ENCODE measurements around the gene RNF169.

The RNF169 gene

GRCh38 chr11:74723511-74723910, 25.1 kb upstream of the RNF169 start:
- Histone ChIP-seq H3K4me1 (ENCODE audit: control insufficient read depth in 1 of 2, insufficient read depth in 2 of 2, low read length in 2 of 2) (no peaks in the 10 kb centered on the region), H2BK120ac (ENCODE audit: insufficient read depth, low read length, poor library complexity) (no peak overlapping the region), H3K23ac (ENCODE audit: low read length) (no peak overlapping the region), H3K4me3 (ENCODE audit: low read depth, low read length) (no peak overlapping the region), H3K79me2 (ENCODE audit: control insufficient read depth, insufficient read depth, low read length, poor library complexity) (no peaks in the 10 kb centered on the region), H2BK12ac (ENCODE audit: low read length) (no peak overlapping the region), H2AFZ (ENCODE audit: insufficient read depth, low read length, poor library complexity) (no peak overlapping the region), H3K27me3 (ENCODE audit: insufficient read depth, low read length) (no peaks in the 10 kb centered on the region), H3K79me1 (ENCODE audit: low read length) (no peaks in the 10 kb centered on the region), H3K4ac (ENCODE audit: low read depth, low read length) (no peak overlapping the region), H4K12ac (ENCODE audit: low read depth, low read length) (no peak overlapping the region), H3K9me3 (ENCODE audit: insufficient read depth, low read depth, low read length) (no peaks in the 10 kb centered on the region), H3K27ac (ENCODE audit: low read depth, low read length) (no peak overlapping the region), H2BK5ac (ENCODE audit: low read depth, low read length, poor library complexity) (no peak overlapping the region), H4K8ac (ENCODE audit: low read depth, low read length) (no peak overlapping the region), H4K91ac (ENCODE audit: low read depth, low read length) (no peak overlapping the region), H3K9ac (ENCODE audit: low read length) (no peak overlapping the region), H3K14ac (ENCODE audit: low read length) (no peak overlapping the region), H3K18ac (ENCODE audit: low read length) (no peak overlapping the region), H3K4me2 (ENCODE audit: low read length) (no peak overlapping the region), H2AK5ac (ENCODE audit: low read length) (no peak overlapping the region), H3K36me3 (ENCODE audit: control insufficient read depth in 1 of 2, insufficient read depth in 2 of 2, low read length in 2 of 2) (no peaks in the 10 kb centered on the region)
- DNase-seq, result no peak
- no CpG with 5 or more reads among the region's 5 CpGs for WGBS (ENCODE audit: extremely low coverage, insufficient coverage, insufficient read length)

GRCh38 chr11:74725701-74726100, 22.9 kb upstream of the RNF169 start:
- Histone ChIP-seq H2BK5ac (ENCODE audit: low read depth, low read length, poor library complexity) (no peak overlapping the region), H3K27me3 (ENCODE audit: insufficient read depth, low read length) (peaks cover 16% of the 10 kb centered on the region), H2AK5ac (ENCODE audit: low read length) (no peak overlapping the region), H3K4me3 (ENCODE audit: low read depth, low read length) (no peak overlapping the region), H4K8ac (ENCODE audit: low read depth, low read length) (no peak overlapping the region), H2BK120ac (ENCODE audit: insufficient read depth, low read length, poor library complexity) (no peak overlapping the region), H3K18ac (ENCODE audit: low read length) (no peak overlapping the region), H4K91ac (ENCODE audit: low read depth, low read length) (no peak overlapping the region), H3K23ac (ENCODE audit: low read length) (no peak overlapping the region), H2AFZ (ENCODE audit: insufficient read depth, low read length, poor library complexity) (no peak overlapping the region), H3K4ac (ENCODE audit: low read depth, low read length) (no peak overlapping the region), H4K12ac (ENCODE audit: low read depth, low read length) (no peak overlapping the region), H3K4me2 (ENCODE audit: low read length) (no peak overlapping the region), H3K14ac (ENCODE audit: low read length) (no peak overlapping the region), H3K27ac (ENCODE audit: low read depth, low read length) (no peak overlapping the region), H3K4me1 (ENCODE audit: control insufficient read depth in 1 of 2, insufficient read depth in 2 of 2, low read length in 2 of 2) (no peaks in the 10 kb centered on the region), H3K9me3 (ENCODE audit: insufficient read depth, low read depth, low read length) (no peaks in the 10 kb centered on the region), H3K36me3 (ENCODE audit: control insufficient read depth in 1 of 2, insufficient read depth in 2 of 2, low read length in 2 of 2) (no peaks in the 10 kb centered on the region), H2BK12ac (ENCODE audit: low read length) (no peak overlapping the region), H3K79me1 (ENCODE audit: low read length) (no peaks in the 10 kb centered on the region), H3K79me2 (ENCODE audit: control insufficient read depth, insufficient read depth, low read length, poor library complexity) (no peaks in the 10 kb centered on the region), H3K9ac (ENCODE audit: low read length) (no peak overlapping the region)
- WGBS (ENCODE audit: extremely low coverage, insufficient coverage, insufficient read length), result no CpG with 5 or more reads among the region's 4 CpGs
- DNase-seq, result no peak

DNA sequence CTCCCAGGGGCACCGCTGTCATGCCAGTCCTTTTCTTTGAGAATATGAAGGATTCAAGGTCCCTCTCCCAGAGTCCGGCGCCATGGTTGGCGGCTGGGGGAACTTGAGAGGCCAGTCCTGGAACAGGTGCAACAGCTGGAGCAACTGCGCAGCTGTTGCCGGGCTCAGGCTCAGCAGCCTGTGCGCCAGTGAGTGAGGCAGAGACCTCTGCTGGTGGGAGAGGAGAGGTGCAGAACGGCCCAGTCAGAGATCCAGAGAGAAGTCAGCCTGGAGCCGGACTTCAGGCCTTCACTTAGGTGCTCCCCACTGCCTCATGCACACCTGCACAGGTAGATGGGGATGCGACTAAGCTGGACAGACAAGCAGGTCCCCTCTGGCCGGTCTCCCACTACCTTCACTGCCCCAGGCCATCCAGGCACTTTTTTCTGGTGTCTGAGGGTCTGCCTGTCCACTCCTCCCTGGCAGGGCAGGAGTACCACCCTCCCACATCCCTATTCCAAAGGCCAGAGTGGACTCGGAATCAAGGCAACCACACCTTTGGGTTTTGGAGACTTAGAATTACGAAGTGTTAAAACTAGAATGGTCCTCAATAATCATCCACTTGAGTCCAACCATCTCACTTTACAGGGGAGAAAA, 22.0 kb upstream of the RNF169 start:
- no peak overlapping the region for H2BK120ac ChIP-seq (ENCODE audit: insufficient read depth, low read length, poor library complexity)
- DNase-seq, result peak; percentile 73 to 87
- no peak overlapping the region for H2AK5ac ChIP-seq (ENCODE audit: low read length)
- no peak overlapping the region for H2AFZ ChIP-seq (ENCODE audit: insufficient read depth, low read length, poor library complexity)
- H3K14ac ChIP-seq (ENCODE audit: low read length), result no peak overlapping the region
- WGBS (ENCODE audit: extremely low coverage, insufficient coverage, insufficient read length), result no CpG with 5 or more reads among the region's 13 CpGs
- H4K12ac ChIP-seq (ENCODE audit: low read depth, low read length), result no peak overlapping the region
- no peak overlapping the region for H3K9ac ChIP-seq (ENCODE audit: low read length)
- no peak overlapping the region for H3K23ac ChIP-seq (ENCODE audit: low read length)
- no peaks in the 10 kb centered on the region for H3K36me3 ChIP-seq (ENCODE audit: control insufficient read depth in 1 of 2, insufficient read depth in 2 of 2, low read length in 2 of 2)
- H4K91ac ChIP-seq (ENCODE audit: low read depth, low read length), result no peak overlapping the region
- no peak overlapping the region for H3K4me2 ChIP-seq (ENCODE audit: low read length)
- H3K27me3 ChIP-seq (ENCODE audit: insufficient read depth, low read length), result peaks cover 25% of the 10 kb centered on the region
- H2BK12ac ChIP-seq (ENCODE audit: low read length), result no peak overlapping the region
- H3K4me1 ChIP-seq (ENCODE audit: control insufficient read depth in 1 of 2, insufficient read depth in 2 of 2, low read length in 2 of 2), result peaks cover 0 to 3% of the 10 kb centered on the region in 2 experiments
- no peak overlapping the region for H4K8ac ChIP-seq (ENCODE audit: low read depth, low read length)
- H3K79me1 ChIP-seq (ENCODE audit: low read length), result no peaks in the 10 kb centered on the region
- no peak overlapping the region for H3K4ac ChIP-seq (ENCODE audit: low read depth, low read length)
- no peak overlapping the region for H3K18ac ChIP-seq (ENCODE audit: low read length)
- no peak overlapping the region for H2BK5ac ChIP-seq (ENCODE audit: low read depth, low read length, poor library complexity)
- H3K79me2 ChIP-seq (ENCODE audit: control insufficient read depth, insufficient read depth, low read length, poor library complexity), result no peaks in the 10 kb centered on the region
- H3K9me3 ChIP-seq (ENCODE audit: insufficient read depth, low read depth, low read length), result no peaks in the 10 kb centered on the region
- no peak overlapping the region for H3K4me3 ChIP-seq (ENCODE audit: low read depth, low read length)
- H3K27ac ChIP-seq (ENCODE audit: low read depth, low read length), result no peak overlapping the region

DNA sequence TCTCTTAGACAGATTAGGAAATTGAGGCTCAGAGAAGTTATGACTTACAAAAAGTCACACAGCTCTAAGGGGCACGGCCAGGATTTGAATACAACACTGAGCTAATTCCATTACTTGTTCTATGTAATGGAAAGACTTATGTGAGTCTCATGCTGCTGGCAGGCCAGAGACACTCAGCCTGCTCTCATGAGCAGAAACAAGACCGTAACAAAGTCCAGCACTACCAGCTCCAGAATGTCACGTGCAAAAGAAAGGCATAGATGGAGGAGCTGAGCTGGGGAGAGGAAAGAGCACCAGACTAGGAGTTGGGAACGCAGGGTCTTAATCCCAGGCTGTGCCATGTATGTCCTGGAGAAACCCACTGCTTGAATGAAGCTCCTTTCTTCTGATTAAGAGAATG, 19.3 kb upstream of the RNF169 start:
- no peak overlapping the region for H2AFZ ChIP-seq (ENCODE audit: insufficient read depth, low read length, poor library complexity)
- H2BK5ac ChIP-seq (ENCODE audit: low read depth, low read length, poor library complexity), result no peak overlapping the region

More for the DNA sequence above, 19.3 kb upstream of the RNF169 start:
- no peak overlapping the region for H4K12ac ChIP-seq (ENCODE audit: low read depth, low read length)
- peaks cover 37% of the 10 kb centered on the region for H3K27me3 ChIP-seq (ENCODE audit: insufficient read depth, low read length)
- WGBS (ENCODE audit: extremely low coverage, insufficient coverage, insufficient read length), result no CpG with 5 or more reads among the region's 4 CpGs
- H3K18ac ChIP-seq (ENCODE audit: low read length), result no peak overlapping the region
- H2BK12ac ChIP-seq (ENCODE audit: low read length), result no peak overlapping the region
- no peak for DNase-seq
- H3K79me1 ChIP-seq (ENCODE audit: low read length), result no peaks in the 10 kb centered on the region
- H3K36me3 ChIP-seq (ENCODE audit: control insufficient read depth in 1 of 2, insufficient read depth in 2 of 2, low read length in 2 of 2), result no peaks in the 10 kb centered on the region
- peaks cover 3% of the 10 kb centered on the region for H3K9me3 ChIP-seq (ENCODE audit: insufficient read depth, low read depth, low read length)
- H2BK120ac ChIP-seq (ENCODE audit: insufficient read depth, low read length, poor library complexity), result no peak overlapping the region
- H3K4me2 ChIP-seq (ENCODE audit: low read length), result no peak overlapping the region
- no peak overlapping the region for H3K14ac ChIP-seq (ENCODE audit: low read length)
- peaks cover 0 to 3% of the 10 kb centered on the region in 2 experiments for H3K4me1 ChIP-seq (ENCODE audit: control insufficient read depth in 1 of 2, insufficient read depth in 2 of 2, low read length in 2 of 2)
- H4K8ac ChIP-seq (ENCODE audit: low read depth, low read length), result no peak overlapping the region
- H3K4ac ChIP-seq (ENCODE audit: low read depth, low read length), result no peak overlapping the region
- no peak overlapping the region for H3K27ac ChIP-seq (ENCODE audit: low read depth, low read length)
- H3K4me3 ChIP-seq (ENCODE audit: low read depth, low read length), result no peak overlapping the region
- H4K91ac ChIP-seq (ENCODE audit: low read depth, low read length), result no peak overlapping the region
- no peak overlapping the region for H2AK5ac ChIP-seq (ENCODE audit: low read length)
- H3K9ac ChIP-seq (ENCODE audit: low read length), result no peak overlapping the region
- no peak overlapping the region for H3K23ac ChIP-seq (ENCODE audit: low read length)
- H3K79me2 ChIP-seq (ENCODE audit: control insufficient read depth, insufficient read depth, low read length, poor library complexity), result no peaks in the 10 kb centered on the region
